Measurements from ENCODE around the gene TRAPPC2L. TPM values are rescaled to one million over a fixed set of nuclear protein-coding genes. Genes with fewer than 3 reads are reported as not detected.
A peak's percentile ranks its signal among the peaks of the same experiment; 100 is the strongest.

The TRAPPC2L gene
- total and polyA plus RNA-seq, 2 of the 13 experiments (the other 11 are each of a cell fraction or from before 2014, with no cell fraction given), result 96.3 to 107 TPM

DNA sequence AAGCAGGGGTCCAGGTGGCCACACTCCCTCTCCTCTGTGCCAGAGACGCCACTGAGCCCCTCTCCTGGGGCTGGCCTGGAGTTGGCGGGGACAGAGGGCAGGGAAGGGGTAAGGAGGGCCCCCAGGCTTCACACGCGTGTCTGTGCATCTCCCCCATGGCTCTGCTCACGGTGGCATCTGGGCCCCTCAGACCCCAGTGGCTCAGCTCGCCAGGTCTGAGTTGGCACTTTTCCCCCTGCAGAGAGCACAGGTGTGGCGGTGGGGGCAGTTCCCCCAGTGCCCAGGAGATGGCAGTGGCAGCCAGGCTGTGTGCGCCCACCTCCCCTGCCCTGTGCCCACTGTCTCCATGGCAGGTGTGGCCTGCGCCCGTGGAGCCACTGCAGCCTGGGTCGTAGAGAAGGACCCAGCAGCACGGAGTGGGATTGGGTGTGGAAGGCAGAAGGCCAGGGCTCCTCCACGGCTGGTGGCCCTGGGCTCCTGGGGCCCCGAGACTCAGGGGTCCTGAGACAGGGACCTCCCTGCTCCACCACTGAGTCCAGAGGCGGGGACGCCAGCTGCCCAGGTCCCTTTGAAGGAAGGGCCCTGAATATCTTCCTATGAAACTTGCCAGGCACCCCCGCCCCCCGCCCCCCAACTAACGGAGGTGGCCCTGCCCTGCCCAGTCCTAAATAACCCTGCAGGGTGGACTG, 40.9 kb upstream of the TRAPPC2L start (continued):
- no peak for TF ChIP-seq ZNF839 (CRISPR knock-in tag; IDR thresholded peaks at IDR 0.05; ENCODE audit: borderline replicate concordance)
- no peak for TF ChIP-seq ZMYM3 (CRISPR knock-in tag; IDR thresholded peaks at IDR 0.05)
- TF ChIP-seq MXD1 (CRISPR knock-in tag; IDR thresholded peaks at IDR 0.05), result no peak; the same call in 1 of the 2 replicates
- no peak for TF ChIP-seq ZNF331 (CRISPR knock-in tag; IDR thresholded peaks at IDR 0.05)
- peak; percentile 81 for TF ChIP-seq XRCC5 (optimal IDR thresholded peaks at IDR 0.05; ENCODE audit: low read length)
- no peak for TF ChIP-seq XBP1 (CRISPR knock-in tag; IDR thresholded peaks at IDR 0.05)
- no peak for TF ChIP-seq ZNF567 (CRISPR knock-in tag; IDR thresholded peaks at IDR 0.05; ENCODE audit: borderline replicate concordance)
- no peak for TF ChIP-seq ZSCAN12 (CRISPR knock-in tag; IDR thresholded peaks at IDR 0.05)
- TF ChIP-seq ZNF709 (CRISPR knock-in tag; IDR thresholded peaks at IDR 0.05), result no peak
- TF ChIP-seq ZNF292 (CRISPR knock-in tag; IDR thresholded peaks at IDR 0.05; ENCODE audit: borderline replicate concordance, low read depth), result no peak
- no peak for TF ChIP-seq BRD4 (CRISPR knock-in tag; IDR thresholded peaks at IDR 0.05)
- TF ChIP-seq HMGA1 (CRISPR knock-in tag; conservative IDR thresholded peaks at IDR 0.05), result no peak
- TF ChIP-seq, protein P1, sequence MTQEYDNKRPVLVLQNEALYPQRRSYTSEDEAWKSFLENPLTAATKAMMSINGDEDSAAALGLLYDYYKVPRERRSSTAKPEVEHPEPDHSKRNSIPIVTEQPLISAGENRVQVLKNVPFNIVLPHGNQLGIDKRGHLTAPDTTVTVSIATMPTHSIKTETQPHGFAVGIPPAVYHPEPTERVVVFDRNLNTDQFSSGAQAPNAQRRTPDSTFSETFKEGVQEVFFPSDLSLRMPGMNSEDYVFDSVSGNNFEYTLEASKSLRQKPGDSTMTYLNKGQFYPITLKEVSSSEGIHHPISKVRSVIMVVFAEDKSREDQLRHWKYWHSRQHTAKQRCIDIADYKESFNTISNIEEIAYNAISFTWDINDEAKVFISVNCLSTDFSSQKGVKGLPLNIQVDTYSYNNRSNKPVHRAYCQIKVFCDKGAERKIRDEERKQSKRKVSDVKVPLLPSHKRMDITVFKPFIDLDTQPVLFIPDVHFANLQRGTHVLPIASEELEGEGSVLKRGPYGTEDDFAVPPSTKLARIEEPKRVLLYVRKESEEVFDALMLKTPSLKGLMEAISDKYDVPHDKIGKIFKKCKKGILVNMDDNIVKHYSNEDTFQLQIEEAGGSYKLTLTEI (CRISPR knock-in tag; conservative IDR thresholded peaks at IDR 0.05), result no peak
- TF ChIP-seq ZNF24 (IDR thresholded peaks at IDR 0.05), result no peak
- no peak for TF ChIP-seq MYPOP (CRISPR knock-in tag; IDR thresholded peaks at IDR 0.05)
- TF ChIP-seq CREM (IDR thresholded peaks at IDR 0.05), result no peak
- no peak for TF ChIP-seq CREM (CRISPR knock-in tag; IDR thresholded peaks at IDR 0.05)
- TF ChIP-seq ZEB1 (IDR thresholded peaks at IDR 0.05; ENCODE audit: insufficient replicate concordance, low read depth), result no peak
- TF ChIP-seq ZFP36L1 (CRISPR knock-in tag; IDR thresholded peaks at IDR 0.05), result no peak
- no peak for TF ChIP-seq GFI1 (CRISPR knock-in tag; IDR thresholded peaks at IDR 0.05; ENCODE audit: borderline replicate concordance)
- TF ChIP-seq, protein P2, sequence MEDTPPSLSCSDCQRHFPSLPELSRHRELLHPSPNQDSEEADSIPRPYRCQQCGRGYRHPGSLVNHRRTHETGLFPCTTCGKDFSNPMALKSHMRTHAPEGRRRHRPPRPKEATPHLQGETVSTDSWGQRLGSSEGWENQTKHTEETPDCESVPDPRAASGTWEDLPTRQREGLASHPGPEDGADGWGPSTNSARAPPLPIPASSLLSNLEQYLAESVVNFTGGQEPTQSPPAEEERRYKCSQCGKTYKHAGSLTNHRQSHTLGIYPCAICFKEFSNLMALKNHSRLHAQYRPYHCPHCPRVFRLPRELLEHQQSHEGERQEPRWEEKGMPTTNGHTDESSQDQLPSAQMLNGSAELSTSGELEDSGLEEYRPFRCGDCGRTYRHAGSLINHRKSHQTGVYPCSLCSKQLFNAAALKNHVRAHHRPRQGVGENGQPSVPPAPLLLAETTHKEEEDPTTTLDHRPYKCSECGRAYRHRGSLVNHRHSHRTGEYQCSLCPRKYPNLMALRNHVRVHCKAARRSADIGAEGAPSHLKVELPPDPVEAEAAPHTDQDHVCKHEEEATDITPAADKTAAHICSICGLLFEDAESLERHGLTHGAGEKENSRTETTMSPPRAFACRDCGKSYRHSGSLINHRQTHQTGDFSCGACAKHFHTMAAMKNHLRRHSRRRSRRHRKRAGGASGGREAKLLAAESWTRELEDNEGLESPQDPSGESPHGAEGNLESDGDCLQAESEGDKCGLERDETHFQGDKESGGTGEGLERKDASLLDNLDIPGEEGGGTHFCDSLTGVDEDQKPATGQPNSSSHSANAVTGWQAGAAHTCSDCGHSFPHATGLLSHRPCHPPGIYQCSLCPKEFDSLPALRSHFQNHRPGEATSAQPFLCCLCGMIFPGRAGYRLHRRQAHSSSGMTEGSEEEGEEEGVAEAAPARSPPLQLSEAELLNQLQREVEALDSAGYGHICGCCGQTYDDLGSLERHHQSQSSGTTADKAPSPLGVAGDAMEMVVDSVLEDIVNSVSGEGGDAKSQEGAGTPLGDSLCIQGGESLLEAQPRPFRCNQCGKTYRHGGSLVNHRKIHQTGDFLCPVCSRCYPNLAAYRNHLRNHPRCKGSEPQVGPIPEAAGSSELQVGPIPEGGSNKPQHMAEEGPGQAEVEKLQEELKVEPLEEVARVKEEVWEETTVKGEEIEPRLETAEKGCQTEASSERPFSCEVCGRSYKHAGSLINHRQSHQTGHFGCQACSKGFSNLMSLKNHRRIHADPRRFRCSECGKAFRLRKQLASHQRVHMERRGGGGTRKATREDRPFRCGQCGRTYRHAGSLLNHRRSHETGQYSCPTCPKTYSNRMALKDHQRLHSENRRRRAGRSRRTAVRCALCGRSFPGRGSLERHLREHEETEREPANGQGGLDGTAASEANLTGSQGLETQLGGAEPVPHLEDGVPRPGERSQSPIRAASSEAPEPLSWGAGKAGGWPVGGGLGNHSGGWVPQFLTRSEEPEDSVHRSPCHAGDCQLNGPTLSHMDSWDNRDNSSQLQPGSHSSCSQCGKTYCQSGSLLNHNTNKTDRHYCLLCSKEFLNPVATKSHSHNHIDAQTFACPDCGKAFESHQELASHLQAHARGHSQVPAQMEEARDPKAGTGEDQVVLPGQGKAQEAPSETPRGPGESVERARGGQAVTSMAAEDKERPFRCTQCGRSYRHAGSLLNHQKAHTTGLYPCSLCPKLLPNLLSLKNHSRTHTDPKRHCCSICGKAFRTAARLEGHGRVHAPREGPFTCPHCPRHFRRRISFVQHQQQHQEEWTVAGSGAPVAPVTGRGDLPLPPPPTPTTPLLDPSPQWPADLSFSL (CRISPR knock-in tag; IDR thresholded peaks at IDR 0.05), result no peak
- no peak for TF ChIP-seq KDM5A (IDR thresholded peaks at IDR 0.05; ENCODE audit: borderline replicate concordance, low read length)

Measured in HepG2 (cell line).